NCI-H2107 treated with DMSO at 0.1 percent for 48 hours (cell line): ENCODE data around the gene TMC7.

Experiments
- DNase-seq: peaks from one replicate; lab custom pipeline; 2025; ENCODE audit not compliant: unreplicated experiment; lab: John Stamatoyannopoulos, UW

Gene TMC7

DNA sequence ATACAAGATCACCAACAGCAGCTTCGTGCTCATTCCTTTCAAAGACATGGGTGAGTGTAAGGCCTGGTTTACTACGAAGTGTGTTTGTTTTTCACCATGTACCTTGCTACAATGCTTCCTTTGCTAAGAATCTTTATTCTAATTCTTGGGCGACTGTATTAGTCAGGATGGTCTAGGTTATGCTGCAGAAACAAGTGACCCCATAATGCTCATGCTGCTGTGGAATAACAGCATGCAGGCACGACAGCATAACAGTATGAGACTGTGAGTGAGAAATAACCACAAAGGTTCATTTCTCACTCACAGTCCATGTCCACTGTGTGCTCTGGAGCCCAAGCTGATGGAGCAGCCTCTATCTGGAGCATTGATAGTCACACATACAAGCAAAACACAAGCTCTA, 38.0 kb downstream of the TMC7 start:
- no peak for DNase-seq

GRCh38 chr16:19027416-19027815, 43.7 kb downstream of the TMC7 start:
- no peak for DNase-seq

GRCh38 chr16:19029980-19030379, 46.2 kb downstream of the TMC7 start:
- no peak for DNase-seq

DNA sequence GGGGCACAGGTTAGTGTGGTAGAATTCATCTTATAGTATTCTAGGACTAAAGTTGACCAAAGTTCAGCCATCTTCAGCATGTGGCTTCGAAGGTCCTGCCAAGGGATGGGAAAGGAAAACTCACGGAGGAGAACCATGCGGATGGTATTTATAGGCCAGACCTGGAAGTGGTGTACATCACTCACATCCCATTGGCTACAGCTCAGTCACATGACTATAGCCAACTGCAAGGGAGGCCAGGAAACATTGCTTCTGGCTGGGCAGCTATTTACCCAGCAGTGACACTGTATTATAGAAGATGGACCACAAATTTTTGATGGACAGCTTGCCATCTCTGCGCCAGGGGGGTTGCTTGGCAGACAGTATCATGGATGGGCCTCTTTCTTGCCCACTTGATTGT, 48.0 kb downstream of the TMC7 start:
- DNase-seq: no peak

GRCh38 chr16:19033761-19034160, 50.0 kb downstream of the TMC7 start:
- no peak for DNase-seq

DNA sequence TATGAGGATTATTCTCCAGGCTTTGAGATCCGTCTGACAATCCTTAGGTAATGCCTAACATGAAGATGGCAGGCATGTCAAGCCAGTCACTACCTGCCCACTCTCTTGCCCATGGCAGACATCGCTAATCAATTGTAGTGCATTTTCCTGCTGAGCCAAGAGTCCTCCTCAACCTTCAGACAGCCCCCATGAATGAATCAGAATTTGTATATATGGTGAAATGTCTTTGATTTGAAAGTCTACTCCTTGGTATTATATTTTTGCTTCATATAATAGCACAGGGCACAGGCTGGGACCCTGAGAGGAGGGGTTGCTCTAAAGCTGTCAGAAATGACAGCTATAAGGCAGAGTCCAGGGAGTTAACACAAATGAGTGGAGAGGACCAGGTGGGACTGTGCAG, 56.7 kb downstream of the TMC7 start:
- no peak for DNase-seq

DNA sequence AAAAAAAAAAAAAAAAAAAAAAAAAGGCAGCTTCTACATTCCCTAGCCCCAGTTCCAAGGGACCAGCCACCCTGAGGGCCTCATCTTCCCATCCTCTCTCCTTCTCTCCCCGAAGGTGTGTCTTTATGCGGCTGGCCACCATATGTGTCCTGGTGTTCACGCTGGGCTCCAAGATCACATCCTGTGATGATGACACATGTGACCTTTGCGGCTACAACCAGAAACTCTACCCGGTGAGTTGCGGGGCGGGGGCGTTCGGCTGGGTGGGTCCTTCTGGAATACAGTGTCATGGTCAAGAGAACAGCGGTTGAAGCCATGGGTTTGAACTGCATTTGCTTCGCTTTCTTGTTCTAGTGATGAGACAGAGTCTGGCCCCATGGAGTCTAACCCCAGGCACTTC, 61.0 kb downstream of the TMC7 start:
- no peak for DNase-seq

- no peak for DNase-seq
Measured at GRCh38 chr16:19046062-19046461, 62.3 kb downstream of the TMC7 start.

DNA sequence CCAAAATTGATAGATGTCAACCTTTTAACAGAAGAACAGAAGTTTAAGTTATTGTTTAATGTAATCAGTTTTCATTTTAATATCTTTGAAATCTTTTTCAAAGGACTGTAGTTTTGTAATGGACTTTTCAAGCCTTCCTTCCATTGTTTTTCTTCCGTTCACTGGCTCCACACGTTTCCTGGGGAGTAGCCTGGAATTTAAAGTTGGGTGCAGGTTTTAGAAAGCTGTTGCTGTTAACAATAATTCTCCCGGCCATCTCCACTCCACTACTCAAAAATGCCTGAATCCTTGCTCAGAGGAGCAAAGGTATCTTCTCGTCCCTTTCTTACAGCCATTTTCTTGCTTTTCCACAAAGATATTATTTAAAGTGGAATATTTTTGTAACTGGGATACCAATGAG, 79.0 kb downstream of the TMC7 start:
- DNase-seq: no peak

DNA sequence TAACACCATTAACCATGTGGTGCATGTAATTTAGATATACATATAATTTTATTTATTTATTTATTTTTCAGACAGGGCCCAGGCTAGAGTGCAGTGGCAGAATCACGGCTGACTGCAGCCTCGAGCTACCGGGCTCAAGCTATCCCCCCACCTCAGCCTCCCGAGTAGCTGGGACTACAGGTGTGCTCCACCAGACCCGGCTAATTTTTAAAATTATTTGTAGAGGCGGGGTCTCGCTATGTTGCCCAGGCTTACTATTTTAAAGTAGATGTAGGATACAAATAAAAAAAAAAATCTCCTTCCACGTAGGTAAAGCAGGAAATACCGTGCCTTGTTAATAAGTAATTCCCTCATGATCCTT, 83.2 kb downstream of the TMC7 start:
- DNase-seq: no peak

- DNase-seq: peak; percentile 97
Measured at GRCh38 chr16:19067349-19068236, 83.9 kb downstream of the TMC7 start, which contains the start of gene COQ7. Gene COQ7, plus strand, starts transcription at chr16:19067614. Its CDS starts 51 bp downstream, at chr16:19067665.

DNA sequence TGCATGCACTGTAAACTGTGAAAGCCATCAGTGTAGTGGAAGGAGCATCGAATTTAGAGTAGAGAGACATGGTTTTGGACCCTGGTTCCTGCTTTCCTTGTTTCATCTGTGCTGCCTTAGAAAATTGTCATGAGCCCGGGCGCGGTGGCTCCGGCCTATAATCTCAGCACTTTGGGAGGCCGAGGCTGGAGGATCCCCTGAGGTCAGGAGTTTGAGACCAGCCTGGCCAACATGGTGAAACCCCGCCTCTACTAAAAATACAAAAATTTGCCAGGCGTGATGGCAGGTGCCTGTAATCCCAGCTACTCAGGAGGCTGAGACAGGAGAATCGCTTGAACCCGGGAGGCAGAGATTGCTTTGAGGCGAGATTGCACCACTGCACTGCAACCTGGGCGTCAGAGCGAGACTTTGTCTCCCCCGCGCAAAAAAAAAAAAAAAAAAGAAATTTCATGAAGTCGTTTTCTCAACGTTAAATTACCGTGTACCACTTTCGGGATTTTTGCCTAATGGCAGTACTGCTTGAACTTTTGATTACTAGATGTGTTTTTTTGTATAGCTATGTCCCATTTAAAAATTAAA, 84.6 kb downstream of the TMC7 start:
- no peak for DNase-seq

DNA sequence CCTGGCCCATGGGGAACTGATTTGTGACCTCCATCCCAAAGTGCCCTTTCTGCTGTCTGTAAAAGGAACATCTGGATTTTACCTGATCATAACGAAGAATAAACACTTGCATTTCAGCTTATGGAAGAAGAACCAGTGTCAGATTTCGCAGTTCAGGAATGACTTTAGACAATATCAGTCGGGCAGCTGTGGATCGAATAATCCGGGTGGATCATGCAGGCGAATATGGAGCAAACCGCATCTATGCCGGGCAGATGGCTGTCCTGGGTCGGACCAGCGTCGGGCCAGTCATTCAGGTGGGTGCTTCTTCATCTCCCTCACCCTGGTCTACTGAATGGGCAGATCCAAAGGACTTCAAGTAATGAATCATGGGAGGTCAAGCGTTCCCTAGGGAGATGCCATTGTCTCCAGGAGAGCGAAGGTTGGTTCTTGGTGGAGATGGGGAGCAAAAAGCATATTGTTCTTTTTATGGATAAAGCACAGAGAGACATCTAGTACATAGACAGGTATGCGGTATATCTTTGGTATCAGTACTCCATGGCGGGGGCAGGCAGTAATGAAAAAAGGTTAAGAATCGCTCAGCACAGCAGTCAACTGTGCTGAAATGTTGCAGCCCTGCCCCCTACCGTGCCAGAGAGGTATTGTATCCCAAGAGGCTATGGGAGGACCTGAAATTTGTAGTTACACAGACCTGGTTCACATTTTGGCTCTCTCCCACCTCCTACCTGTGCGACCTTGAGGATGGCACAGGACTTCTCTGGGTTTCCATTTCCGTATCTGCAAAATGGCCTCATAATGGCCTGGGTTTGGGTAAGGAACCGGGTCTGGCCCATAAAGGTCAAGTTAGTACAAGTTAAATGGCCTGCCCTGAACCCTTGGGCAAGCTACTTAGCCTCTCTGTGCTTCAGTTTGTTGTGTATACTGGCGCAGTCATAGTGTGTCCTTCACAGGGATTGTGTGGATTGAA, 88.4 kb downstream of the TMC7 start:
- no peak for DNase-seq

- DNase-seq: no peak
Measured at GRCh38 chr16:19073344-19073743, 89.6 kb downstream of the TMC7 start.

DNA sequence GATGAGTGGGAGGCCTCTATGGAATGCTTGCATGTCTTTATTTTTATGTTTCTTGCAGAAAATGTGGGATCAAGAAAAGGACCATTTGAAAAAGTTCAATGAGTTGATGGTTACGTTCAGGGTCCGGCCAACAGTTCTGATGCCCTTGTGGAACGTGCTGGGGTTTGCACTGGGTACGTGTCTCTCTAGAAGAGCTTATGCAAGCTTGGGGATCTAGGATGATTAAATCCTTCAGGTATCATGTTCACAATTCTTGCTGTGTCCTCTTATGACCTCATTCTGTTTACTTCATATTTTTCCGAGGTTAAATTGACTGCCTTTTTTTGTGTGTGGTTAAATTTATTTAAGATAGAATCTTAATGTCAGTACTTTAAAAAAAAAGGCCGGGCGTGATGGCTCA, 90.1 kb downstream of the TMC7 start:
- DNase-seq: no peak

GRCh38 chr16:19075511-19075910, 91.8 kb downstream of the TMC7 start:
- DNase-seq: no peak

- no peak for DNase-seq
Measured at GRCh38 chr16:19077879-19078278, 94.1 kb downstream of the TMC7 start.

DNA sequence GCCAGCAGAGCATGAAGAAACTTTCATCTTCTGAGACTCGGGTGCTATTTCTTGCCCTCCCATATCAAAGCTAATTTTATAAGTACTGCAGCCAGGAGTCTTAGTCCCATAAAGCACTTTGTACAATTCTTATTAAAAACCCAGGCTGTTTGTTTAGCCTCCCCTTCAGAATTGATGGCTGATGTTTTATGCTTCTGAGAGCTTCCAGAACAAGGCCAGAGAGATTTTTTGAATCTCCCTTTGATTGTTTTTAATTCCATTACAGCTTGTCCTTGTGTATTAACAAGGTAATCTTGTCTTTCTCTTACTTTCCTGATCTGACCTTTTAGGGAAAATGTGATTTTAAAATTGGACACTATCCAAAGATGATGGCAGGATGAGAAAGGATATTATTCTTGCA, 99.9 kb downstream of the TMC7 start:
- no peak for DNase-seq

- no peak for DNase-seq
Measured at GRCh38 chr16:19084139-19084538, 100.4 kb downstream of the TMC7 start.

- no peak for DNase-seq
Measured at GRCh38 chr16:19084879-19085278, 101.1 kb downstream of the TMC7 start.

DNA sequence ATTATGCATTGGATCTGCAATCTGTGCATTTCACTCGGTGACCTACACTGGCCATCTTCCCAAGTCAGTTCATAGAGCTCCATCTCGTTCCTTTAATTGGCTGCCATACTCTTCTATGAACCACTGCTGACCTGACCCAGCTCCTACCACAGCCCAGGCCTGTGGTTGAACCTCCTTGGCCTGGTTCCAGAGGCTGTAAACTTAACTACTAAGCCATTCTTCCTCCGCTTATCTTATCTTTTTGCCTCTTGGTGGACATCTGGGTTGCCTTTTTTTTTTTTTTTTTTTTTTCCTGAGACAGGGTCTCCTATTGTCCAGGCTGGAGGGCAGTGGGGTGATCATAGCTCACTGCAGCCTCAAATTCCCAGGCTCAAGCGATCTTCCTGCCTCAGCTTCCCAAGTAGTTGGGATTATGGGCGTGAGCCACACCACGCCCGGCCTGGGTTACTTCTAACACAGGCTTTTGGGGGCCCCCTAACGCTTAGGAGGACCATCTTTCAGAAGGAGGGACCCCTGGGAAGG, 102.0 kb downstream of the TMC7 start:
- no peak for DNase-seq
